Measurements from ENCODE around the gene NCBP3.

GRCh38 chr17:3845291-3845620 is 790 bp downstream of the NCBP3 start:
- TF ChIP-seq CTCF (IDR thresholded peaks at IDR 0.05) (no peak), POLR2AphosphoS5 (IDR thresholded peaks at IDR 0.05) (no peak), POLR2A (IDR thresholded peaks at IDR 0.05) (no peak), EP300 (IDR thresholded peaks at IDR 0.05) (no peak)

Data from gastroesophageal sphincter (tissue), 3 donors.